ENCODE data around the gene MECP2. TPM values are rescaled to one million over a fixed set of nuclear protein-coding genes. Genes with fewer than 3 reads are reported as not detected.

Gene MECP2
- total and polyA plus RNA-seq, 4 experiments from 2014 or later = 9.5 to 108 (median 65.0) TPM

- Mint-ChIP-seq H3K36me3 (peaks cover 0 to 28% of the 10 kb centered on the region in 2 donors), H3K27me3 (no peaks in the 10 kb centered on the region), H3K4me3 (peak overlapping the region; percentile 89 to 97 (median 96)), H3K9me3 (peaks cover 0 to under 1% (median 0%) of the 10 kb centered on the region in 8 donors), H3K27ac (peak overlapping the region; percentile 94 to 98 (median 97)), H3K4me1 (peaks cover 32 to 55% (median 36%) of the 10 kb centered on the region in 4 donors)
- Histone ChIP-seq H3K4me3 (ENCODE audit: low read length in 2 of 2) (peak overlapping the region; percentile 75 to 76), H3K36me3 (ENCODE audit: insufficient read depth, low read length) (no peaks in the 10 kb centered on the region), H3K27me3 (ENCODE audit: insufficient read depth, low read length) (no peaks in the 10 kb centered on the region), H3K27ac (ENCODE audit: low read depth, low read length) (peak overlapping the region; percentile 96), H3K9me3 (ENCODE audit: control insufficient read depth in 1 of 2, low read length in 2 of 2) (no peaks in the 10 kb centered on the region), H3K4me1 (ENCODE audit: insufficient read depth, low read length) (peaks cover 45% of the 10 kb centered on the region)
- DNase-seq = peak; percentile 60 to 72 (median 71)
- ChIA-PET CTCF (ENCODE audit: partially characterized antibody) (interaction anchor here (1.2 to 2.6 kb wide), 2 partner anchors 38 to 39 kb away, joined by 3 to 6 read pairs; no protein-coding TSS in a partner anchor), POLR2A (ENCODE audit: partially characterized antibody) (interaction anchor here (0.6 to 3.1 kb wide), 7 partner anchors 10 to 302 kb away, joined by 3 to 13 read pairs (median 4); partner anchors contain the start of gene RPL10)
- intact Hi-C loops (cut with micrococcal nuclease) = loop anchor here (5.0 to 10.0 kb wide), 4 partner anchors 72 to 398 kb away; partner anchors contain the start of genes EMD, FLNA and SLC10A3
Measured at GRCh38 chrX:154097003-154097588, 421 bp downstream of the MECP2 start.

- Mint-ChIP-seq H3K4me1 (peaks cover 33 to 62% (median 39%) of the 10 kb centered on the region in 4 donors), H3K9me3 (no peaks in the 10 kb centered on the region), H3K27me3 (no peaks in the 10 kb centered on the region), H3K27ac (peak overlapping the region; percentile 94 to 98 (median 97)), H3K4me3 (peak overlapping the region; percentile 89 to 97 (median 96)), H3K36me3 (peaks cover 0 to 32% of the 10 kb centered on the region in 2 donors)
- intact Hi-C loops (cut with micrococcal nuclease) = loop anchor here (5.0 to 10.0 kb wide), 4 partner anchors 72 to 398 kb away; partner anchors contain the start of genes EMD, FLNA and SLC10A3
- ChIA-PET CTCF (ENCODE audit: partially characterized antibody) (interaction anchor here (1.6 to 2.6 kb wide), 3 partner anchors 28 to 82 kb away, joined by 4 to 6 read pairs (median 5); no protein-coding TSS in a partner anchor), POLR2A (ENCODE audit: partially characterized antibody) (interaction anchor here (0.6 to 3.1 kb wide), 9 partner anchors 26 to 283 kb away, joined by 3 to 14 read pairs (median 5); partner anchors contain the start of gene EMD)
- peak in 2 of 5 donors; percentile 29 to 30 for DNase-seq
- H3K9me3 ChIP-seq (ENCODE audit: control insufficient read depth in 1 of 2, low read length in 2 of 2) = no peaks in the 10 kb centered on the region
- H3K27me3 ChIP-seq (ENCODE audit: insufficient read depth, low read length) = no peaks in the 10 kb centered on the region
- peak overlapping the region; percentile 75 to 76 for H3K4me3 ChIP-seq (ENCODE audit: low read length in 2 of 2)
- peaks cover 52% of the 10 kb centered on the region for H3K4me1 ChIP-seq (ENCODE audit: insufficient read depth, low read length)
- peak overlapping the region; percentile 96 for H3K27ac ChIP-seq (ENCODE audit: low read depth, low read length)
- no peaks in the 10 kb centered on the region for H3K36me3 ChIP-seq (ENCODE audit: insufficient read depth, low read length)
Measured at GRCh38 chrX:154096140-154097002, 1.1 kb downstream of the MECP2 start.

DNA sequence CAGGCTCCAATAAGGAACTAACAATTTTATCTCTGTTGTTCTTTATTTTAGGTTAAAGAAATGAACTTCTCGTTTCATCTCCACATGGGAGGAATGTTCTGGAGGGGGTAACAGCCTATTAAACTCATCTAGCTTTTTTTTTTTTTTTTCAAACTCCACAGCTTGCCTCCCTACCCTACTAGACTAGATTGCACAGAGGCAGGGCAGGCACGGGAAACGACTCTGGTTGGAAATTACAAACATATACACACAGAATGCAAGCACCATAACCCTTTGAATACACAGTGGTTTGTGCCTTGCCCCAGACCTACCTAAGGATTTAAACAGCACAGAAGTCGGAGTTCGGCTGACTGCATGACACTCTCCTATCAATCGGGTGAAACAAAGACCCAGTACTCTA lies 2.7 kb downstream of the MECP2 start:
- Histone ChIP-seq H3K27ac (ENCODE audit: low read depth, low read length) (peak overlapping the region; percentile 96), H3K4me1 (ENCODE audit: insufficient read depth, low read length) (peaks cover 63% of the 10 kb centered on the region), H3K27me3 (ENCODE audit: insufficient read depth, low read length) (no peaks in the 10 kb centered on the region), H3K36me3 (ENCODE audit: insufficient read depth, low read length) (no peaks in the 10 kb centered on the region), H3K4me3 (ENCODE audit: low read length in 2 of 2) (peak overlapping the region; percentile 23 to 75), H3K9me3 (ENCODE audit: control insufficient read depth in 1 of 2, low read length in 2 of 2) (no peaks in the 10 kb centered on the region)
- Mint-ChIP-seq H3K27me3 (no peaks in the 10 kb centered on the region), H3K27ac (peak overlapping the region; percentile 72 to 97 (median 96)), H3K4me3 (peak overlapping the region; percentile 89 to 97 (median 96)), H3K9me3 (no peaks in the 10 kb centered on the region), H3K4me1 (peaks cover 40 to 72% (median 48%) of the 10 kb centered on the region in 4 donors), H3K36me3 (peaks cover 0 to 42% of the 10 kb centered on the region in 2 donors)
- intact Hi-C loops (cut with micrococcal nuclease) = loop anchor here (5.0 to 10.0 kb wide), 5 partner anchors 38 to 400 kb away; partner anchors contain the start of genes EMD, FLNA and SLC10A3
- ChIA-PET POLR2A (ENCODE audit: partially characterized antibody) (interaction anchor here (0.8 to 2.1 kb wide), 8 partner anchors 27 to 284 kb away, joined by 3 to 14 read pairs (median 4); partner anchors contain the start of gene EMD), CTCF (ENCODE audit: partially characterized antibody) (interaction anchor here (0.7 to 2.6 kb wide), 6 partner anchors 38 to 279 kb away, joined by 3 to 8 read pairs (median 4); no protein-coding TSS in a partner anchor)
- DNase-seq = no peak

- DNase-seq = no peak
- peak overlapping the region; percentile 89 to 97 (median 96) for H3K4me3 Mint-ChIP-seq
- CTCF ChIA-PET (ENCODE audit: partially characterized antibody) = interaction anchor here (0.8 to 1.6 kb wide), 5 partner anchors 10 to 280 kb away, joined by 3 to 5 read pairs (median 4); no protein-coding TSS in a partner anchor
- H3K4me1 Mint-ChIP-seq = peaks cover 44 to 76% (median 51%) of the 10 kb centered on the region in 4 donors
- Histone ChIP-seq H3K4me3 (ENCODE audit: low read length in 2 of 2) (peak overlapping the region in 1 of 2 donors; percentile 47), H3K27me3 (ENCODE audit: insufficient read depth, low read length) (no peaks in the 10 kb centered on the region), H3K27ac (ENCODE audit: low read depth, low read length) (peak overlapping the region; percentile 96), H3K4me1 (ENCODE audit: insufficient read depth, low read length) (peaks cover 69% of the 10 kb centered on the region), H3K36me3 (ENCODE audit: insufficient read depth, low read length) (no peaks in the 10 kb centered on the region), H3K9me3 (ENCODE audit: control insufficient read depth in 1 of 2, low read length in 2 of 2) (no peaks in the 10 kb centered on the region)
- H3K9me3 Mint-ChIP-seq = no peaks in the 10 kb centered on the region
- no peaks in the 10 kb centered on the region for H3K27me3 Mint-ChIP-seq
- peak overlapping the region; percentile 28 to 97 (median 88) for H3K27ac Mint-ChIP-seq
- H3K36me3 Mint-ChIP-seq = peaks cover 4 to 48% of the 10 kb centered on the region in 2 donors
- POLR2A ChIA-PET (ENCODE audit: partially characterized antibody) = interaction anchor here (1.2 to 2.2 kb wide), 4 partner anchors 10 to 42 kb away, joined by 3 to 10 read pairs (median 5); no protein-coding TSS in a partner anchor
- intact Hi-C loops (cut with micrococcal nuclease) = loop anchor here (5.0 to 10.0 kb wide), 4 partner anchors 37 to 401 kb away; partner anchors contain the start of genes EMD, FLNA and SLC10A3
Measured at GRCh38 chrX:154093965-154094364, 3.6 kb downstream of the MECP2 start.

- Histone ChIP-seq H3K4me3 (ENCODE audit: low read length in 2 of 2) (no peak overlapping the region), H3K27ac (ENCODE audit: low read depth, low read length) (peak overlapping the region; percentile 53), H3K9me3 (ENCODE audit: control insufficient read depth in 1 of 2, low read length in 2 of 2) (no peaks in the 10 kb centered on the region), H3K4me1 (ENCODE audit: insufficient read depth, low read length) (peaks cover 68% of the 10 kb centered on the region), H3K27me3 (ENCODE audit: insufficient read depth, low read length) (no peaks in the 10 kb centered on the region), H3K36me3 (ENCODE audit: insufficient read depth, low read length) (no peaks in the 10 kb centered on the region)
- ChIA-PET POLR2A (ENCODE audit: partially characterized antibody) (interaction anchor here (2.1 to 2.2 kb wide), 2 partner anchors 8 to 44 kb away, joined by 6 to 10 read pairs; no protein-coding TSS in a partner anchor), CTCF (ENCODE audit: partially characterized antibody) (interaction anchor here (0.9 to 2.3 kb wide), 5 partner anchors 32 to 281 kb away, joined by 3 to 8 read pairs (median 4); no protein-coding TSS in a partner anchor)
- no peaks in the 10 kb centered on the region for H3K9me3 Mint-ChIP-seq
- DNase-seq = peak in 1 of 5 donors; percentile 27
- intact Hi-C loops (cut with micrococcal nuclease) = loop anchor here (1.0 to 10.0 kb wide), 5 partner anchors 35 to 402 kb away; partner anchors contain the start of genes EMD, FLNA and SLC10A3
- H3K27ac Mint-ChIP-seq = peak overlapping the region; percentile 1 to 87 (median 76)
- peaks cover 10 to 53% of the 10 kb centered on the region in 2 donors for H3K36me3 Mint-ChIP-seq
- H3K4me1 Mint-ChIP-seq = peaks cover 43 to 73% (median 53%) of the 10 kb centered on the region in 4 donors
- peak overlapping the region in 7 of 8 donors; percentile 34 to 71 (median 54) for H3K4me3 Mint-ChIP-seq
- H3K27me3 Mint-ChIP-seq = no peaks in the 10 kb centered on the region
Measured at GRCh38 chrX:154092371-154092770, 5.1 kb downstream of the MECP2 start.

GRCh38 chrX:154091678-154092077 lies 5.8 kb downstream of the MECP2 start:
- intact Hi-C loops (cut with micrococcal nuclease) = loop anchor here (1.0 to 10.0 kb wide), 5 partner anchors 34 to 403 kb away; partner anchors contain the start of genes EMD, FLNA and SLC10A3
- H3K9me3 Mint-ChIP-seq = no peaks in the 10 kb centered on the region
- peaks cover 10 to 53% of the 10 kb centered on the region in 2 donors for H3K36me3 Mint-ChIP-seq
- no peak overlapping the region for H3K4me3 ChIP-seq (ENCODE audit: low read length in 2 of 2)
- peak overlapping the region; percentile 34 for H3K27ac ChIP-seq (ENCODE audit: low read depth, low read length)
- no peaks in the 10 kb centered on the region for H3K9me3 ChIP-seq (ENCODE audit: control insufficient read depth in 1 of 2, low read length in 2 of 2)
- no peak for DNase-seq
- H3K36me3 ChIP-seq (ENCODE audit: insufficient read depth, low read length) = no peaks in the 10 kb centered on the region
- H3K4me3 Mint-ChIP-seq = peak overlapping the region in 4 of 8 donors; percentile 37 to 61 (median 50)
- peaks cover 43 to 73% (median 53%) of the 10 kb centered on the region in 4 donors for H3K4me1 Mint-ChIP-seq
- peak overlapping the region in 3 of 7 donors; percentile 25 to 72 (median 63) for H3K27ac Mint-ChIP-seq
- H3K27me3 ChIP-seq (ENCODE audit: insufficient read depth, low read length) = no peaks in the 10 kb centered on the region
- CTCF ChIA-PET (ENCODE audit: partially characterized antibody) = interaction anchor here (0.9 to 2.3 kb wide), 5 partner anchors 39 to 282 kb away, joined by 3 to 8 read pairs (median 4); no protein-coding TSS in a partner anchor
- H3K4me1 ChIP-seq (ENCODE audit: insufficient read depth, low read length) = peaks cover 68% of the 10 kb centered on the region
- no peaks in the 10 kb centered on the region for H3K27me3 Mint-ChIP-seq
- POLR2A ChIA-PET (ENCODE audit: partially characterized antibody) = no interaction called here

All from CD4-positive, alpha-beta memory T cell (primary cell).